ENCODE measurements around the gene KIAA0513. TPM values are rescaled to one million over a fixed set of nuclear protein-coding genes. Genes with fewer than 3 reads are reported as not detected.

Gene KIAA0513
- total RNA-seq, 2 experiments from 2014 or later: 9.0 to 10.9 TPM

GRCh38 chr16:85142771-85143211 lies 115.2 kb downstream of the KIAA0513 start:
- H3K36me3 ChIP-seq (ENCODE audit: insufficient read depth, low read length): no peaks in the 10 kb centered on the region
- ATAC-seq (ENCODE audit: poor library complexity) (no peak), DNase-seq (no peak)
- H3K4me1 ChIP-seq (ENCODE audit: insufficient read depth, low read length): no peaks in the 10 kb centered on the region
- H3K9me3 ChIP-seq (ENCODE audit: control insufficient read depth in 1 of 2, insufficient read depth in 1 of 2, low read length in 2 of 2): no peaks in the 10 kb centered on the region
- ChIA-PET POLR2A (no interaction called here), CTCF (no interaction called here)
- H3K36me3 Mint-ChIP-seq (ENCODE audit: low read depth): no peaks in the 10 kb centered on the region
- no peak overlapping the region for H3K4me3 ChIP-seq (ENCODE audit: low read length)
- no peak overlapping the region for H3K4me3 Mint-ChIP-seq
- intact Hi-C loops (cut with DNase I, micrococcal nuclease): no loop called here
- H3K27ac ChIP-seq (ENCODE audit: low read depth in 1 of 2, low read length in 2 of 2): no peak overlapping the region
- no peaks in the 10 kb centered on the region for H3K9me3 Mint-ChIP-seq
- no peak for TF ChIP-seq CTCF (IDR thresholded peaks at IDR 0.05)
- H3K27me3 ChIP-seq (ENCODE audit: control insufficient read depth in 1 of 2, insufficient read depth in 2 of 2, low read length in 2 of 2): peaks cover 13 to 16% of the 10 kb centered on the region in 2 experiments
- H3K27me3 Mint-ChIP-seq: peaks cover 21% of the 10 kb centered on the region
- H3K27ac Mint-ChIP-seq: no peak overlapping the region
- no peaks in the 10 kb centered on the region for H3K4me1 Mint-ChIP-seq (ENCODE audit: low read depth)

Other genes with a start within 250 kb of the KIAA0513 start
- gene CRISPLD2, start 207.8 kb upstream of the KIAA0513 start, total RNA-seq: 1 to 10 TPM; 2.0 to 2.6 TPM
- gene ZDHHC7, start 16.3 kb upstream of the KIAA0513 start, total RNA-seq: 10 to 100 TPM; 39.8 to 44.6 TPM
- gene CIBAR2, start 84.7 kb downstream of the KIAA0513 start, total RNA-seq: not detected

All from CD4-positive, alpha-beta T cell (primary cell).